GM12878 (cell line): ENCODE measurements around the gene CDC34. TPM values are rescaled to one million over a fixed set of nuclear protein-coding genes. Genes with fewer than 3 reads are reported as not detected.

Experiments used
- BHLHE40 ChIP-seq, 2 experiments: fragments of 450-650 bp in 1 of 2; IDR thresholded peaks; 2 replicates each; pipeline ENCODE4 v1.6.1; 2011 to 2017; ENCODE audit warnings: low read depth in 2 of 2, borderline replicate concordance in 1 of 2, improper control_type of control experiment in 1 of 2, low read length in 1 of 2, mild to moderate bottlenecking in 1 of 2
- EGR1 ChIP-seq, 2 experiments: IDR thresholded peaks; 1 replicate in 1 of 2; 2 replicates in 1 of 2; pipeline ENCODE4 v1.6.1; 2011 to 2012; ENCODE audit warnings: low read depth in 2 of 2, low read length in 2 of 2, borderline replicate concordance in 1 of 2, mild to moderate bottlenecking in 1 of 2, moderate library complexity in 1 of 2
- LARP7 ChIP-seq: fragments of 450-650 bp; IDR thresholded peaks from 2 replicates; pipeline ENCODE4 v1.6.1; 2017; ENCODE audit warnings: mild to moderate bottlenecking
- polyA plus RNA-seq, 11 experiments: library from polyadenylated mRNA; depleted of rRNA in 4 of 11; unstranded in 6 of 11; stranded (reverse) in 5 of 11; fragments of >200 nt; fragmentation: Nextera tagmentation in 4 of 11; fragmentation: Illumina TruSeq in 1 of 11; extraction: Ambion mirVana in 4 of 11; extraction: Trizol in 1 of 11; gene quantifications; 1 replicate in 1 of 11; 2 replicates in 10 of 11; pipeline versions ENCODE4 v1.2.1 to v1.2.3, GENCODE V29; 2011 to 2016; ENCODE audit warnings: inconsistent platforms in 2 of 11, missing spikeins in 2 of 11, low read depth in 1 of 11
- total RNA-seq, 4 experiments: library from RNA; depleted of rRNA in 3 of 4; stranded (reverse); fragments of >200 nt in 3 of 4; fragmentation: Illumina TruSeq in 1 of 4; extraction: Trizol in 1 of 4; gene quantifications; 2 replicates each; pipeline versions ENCODE4 v1.2.1 to v1.2.3, GENCODE V29; 2013 to 2021
- TF ChIP-seq, protein P1 (sequence below): fragments of 150-350 bp; IDR thresholded peaks from 2 replicates; pipeline ENCODE4 v1.6.1; 2016; ENCODE audit warnings: low read depth, low read length

CDC34 gene
- total and polyA plus RNA-seq, 10 of the 15 experiments (the other 5 are each of a cell fraction or from before 2014, with no cell fraction given): 0.31 to 48.9 (median 28.5) TPM

GRCh38 chr19:574658-575526 is 43.3 kb downstream of the CDC34 start (continued):
- TF ChIP-seq LARP7 (peak; percentile 60), BHLHE40 (IDR thresholded peaks at IDR 0.05; ENCODE audit: borderline replicate concordance in 1 of 2, low read depth in 2 of 2, low read length in 1 of 2) (peak; percentile 42 to 71; a peak in 1 of 4 replicates), EGR1 (IDR thresholded peaks at IDR 0.05; ENCODE audit: borderline replicate concordance in 1 of 2, low read depth in 2 of 2, low read length in 2 of 2) (peak in 1 of 2 experiments; percentile 92; a peak in 2 of 3 replicates)
- TF ChIP-seq, protein P1, sequence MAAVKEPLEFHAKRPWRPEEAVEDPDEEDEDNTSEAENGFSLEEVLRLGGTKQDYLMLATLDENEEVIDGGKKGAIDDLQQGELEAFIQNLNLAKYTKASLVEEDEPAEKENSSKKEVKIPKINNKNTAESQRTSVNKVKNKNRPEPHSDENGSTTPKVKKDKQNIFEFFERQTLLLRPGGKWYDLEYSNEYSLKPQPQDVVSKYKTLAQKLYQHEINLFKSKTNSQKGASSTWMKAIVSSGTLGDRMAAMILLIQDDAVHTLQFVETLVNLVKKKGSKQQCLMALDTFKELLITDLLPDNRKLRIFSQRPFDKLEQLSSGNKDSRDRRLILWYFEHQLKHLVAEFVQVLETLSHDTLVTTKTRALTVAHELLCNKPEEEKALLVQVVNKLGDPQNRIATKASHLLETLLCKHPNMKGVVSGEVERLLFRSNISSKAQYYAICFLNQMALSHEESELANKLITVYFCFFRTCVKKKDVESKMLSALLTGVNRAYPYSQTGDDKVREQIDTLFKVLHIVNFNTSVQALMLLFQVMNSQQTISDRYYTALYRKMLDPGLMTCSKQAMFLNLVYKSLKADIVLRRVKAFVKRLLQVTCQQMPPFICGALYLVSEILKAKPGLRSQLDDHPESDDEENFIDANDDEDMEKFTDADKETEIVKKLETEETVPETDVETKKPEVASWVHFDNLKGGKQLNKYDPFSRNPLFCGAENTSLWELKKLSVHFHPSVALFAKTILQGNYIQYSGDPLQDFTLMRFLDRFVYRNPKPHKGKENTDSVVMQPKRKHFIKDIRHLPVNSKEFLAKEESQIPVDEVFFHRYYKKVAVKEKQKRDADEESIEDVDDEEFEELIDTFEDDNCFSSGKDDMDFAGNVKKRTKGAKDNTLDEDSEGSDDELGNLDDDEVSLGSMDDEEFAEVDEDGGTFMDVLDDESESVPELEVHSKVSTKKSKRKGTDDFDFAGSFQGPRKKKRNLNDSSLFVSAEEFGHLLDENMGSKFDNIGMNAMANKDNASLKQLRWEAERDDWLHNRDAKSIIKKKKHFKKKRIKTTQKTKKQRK: no peak
